Chondrocyte (in vitro differentiated cells): ENCODE data around the gene OSBPL3. TPM values are rescaled to one million over a fixed set of nuclear protein-coding genes. Genes with fewer than 3 reads are reported as not detected.
"Not testable (repeated sequence)": the region's sequence is repeated elsewhere in the genome, so short reads cannot be mapped to it uniquely, and the experiment has no call there.

Experiments used
- DNase-seq: peaks from one replicate; pipeline ENCODE4 v3.0.0; 2021; ENCODE audit warnings: mixed read lengths, low spot score
- H3K27ac Mint-ChIP-seq: one replicate; pipeline ENCODE4 v1.8.0; 2021; ENCODE audit warnings: mild to moderate bottlenecking, moderate library complexity, mixed read lengths; ENCODE audit not compliant: unreplicated experiment
- H3K27me3 Mint-ChIP-seq: 2 replicates; pipeline ENCODE4 v1.8.0; 2021; ENCODE audit warnings: low read depth, mixed read lengths
- H3K36me3 Mint-ChIP-seq: 2 replicates; pipeline ENCODE4 v1.8.0; 2021; ENCODE audit warnings: low read depth, mixed read lengths
- H3K4me1 Mint-ChIP-seq: 2 replicates; pipeline ENCODE4 v1.8.0; 2021; ENCODE audit warnings: low read depth, mild to moderate bottlenecking, mixed read lengths
- H3K4me3 Mint-ChIP-seq: one replicate; pipeline ENCODE4 v1.8.0; 2021; ENCODE audit warnings: mild to moderate bottlenecking, moderate library complexity, mixed read lengths; ENCODE audit not compliant: unreplicated experiment
- H3K9me3 Mint-ChIP-seq: 2 replicates; pipeline ENCODE4 v1.8.0; 2021; ENCODE audit warnings: low read depth, mixed read lengths
- total RNA-seq: library from RNA; stranded (reverse); gene quantifications from 3 replicates; pipeline ENCODE4 v1.2.1, GENCODE V29; 2021
- TF ChIP-seq, protein P1 (sequence below): fragments of 200-600 bp; sonication (generic); IDR thresholded peaks from 2 replicates; pipeline ENCODE4 v1.5.0; 2021; ENCODE audit warnings: antibody characterized with exemption, mild to moderate bottlenecking, moderate library complexity

Gene OSBPL3
- total RNA-seq, 1 donor from 2014 or later, result 5.7 TPM

- Mint-ChIP-seq H3K36me3 (peaks cover 3% of the 10 kb centered on the region), H3K27ac (no peak overlapping the region), H3K9me3 (no peaks in the 10 kb centered on the region), H3K27me3 (no peaks in the 10 kb centered on the region), H3K4me1 (peaks cover 10% of the 10 kb centered on the region), H3K4me3 (no peak overlapping the region)
- TF ChIP-seq, protein P1, sequence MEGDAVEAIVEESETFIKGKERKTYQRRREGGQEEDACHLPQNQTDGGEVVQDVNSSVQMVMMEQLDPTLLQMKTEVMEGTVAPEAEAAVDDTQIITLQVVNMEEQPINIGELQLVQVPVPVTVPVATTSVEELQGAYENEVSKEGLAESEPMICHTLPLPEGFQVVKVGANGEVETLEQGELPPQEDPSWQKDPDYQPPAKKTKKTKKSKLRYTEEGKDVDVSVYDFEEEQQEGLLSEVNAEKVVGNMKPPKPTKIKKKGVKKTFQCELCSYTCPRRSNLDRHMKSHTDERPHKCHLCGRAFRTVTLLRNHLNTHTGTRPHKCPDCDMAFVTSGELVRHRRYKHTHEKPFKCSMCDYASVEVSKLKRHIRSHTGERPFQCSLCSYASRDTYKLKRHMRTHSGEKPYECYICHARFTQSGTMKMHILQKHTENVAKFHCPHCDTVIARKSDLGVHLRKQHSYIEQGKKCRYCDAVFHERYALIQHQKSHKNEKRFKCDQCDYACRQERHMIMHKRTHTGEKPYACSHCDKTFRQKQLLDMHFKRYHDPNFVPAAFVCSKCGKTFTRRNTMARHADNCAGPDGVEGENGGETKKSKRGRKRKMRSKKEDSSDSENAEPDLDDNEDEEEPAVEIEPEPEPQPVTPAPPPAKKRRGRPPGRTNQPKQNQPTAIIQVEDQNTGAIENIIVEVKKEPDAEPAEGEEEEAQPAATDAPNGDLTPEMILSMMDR, result no peak
- no peak for DNase-seq
These were observed 182.7 kb downstream of the OSBPL3 start for GRCh38 chr7:24797270-24797669.

DNA sequence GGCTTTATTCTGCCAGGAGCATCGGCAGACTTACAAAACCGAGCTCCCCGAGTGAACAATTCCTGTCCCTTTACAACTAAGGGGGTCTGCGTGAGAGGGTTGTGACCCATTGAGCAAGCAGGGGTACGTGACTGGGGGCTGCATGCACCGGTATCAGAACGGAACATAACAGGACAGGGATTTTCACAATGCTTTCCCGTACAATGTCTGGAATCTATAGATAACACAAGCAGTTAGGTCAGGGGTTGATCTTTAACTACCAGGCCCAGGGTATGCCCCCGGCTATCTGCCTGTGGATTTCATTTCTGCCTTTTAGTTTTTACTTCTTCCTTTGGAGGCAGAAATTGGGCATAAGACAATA is 184.6 kb downstream of the OSBPL3 start:
- H3K4me3 Mint-ChIP-seq, result no peak overlapping the region
- TF ChIP-seq, protein P1, result no peak
- H3K36me3 Mint-ChIP-seq, result no peaks in the 10 kb centered on the region
- H3K27me3 Mint-ChIP-seq, result no peaks in the 10 kb centered on the region
- H3K4me1 Mint-ChIP-seq, result peaks cover 10% of the 10 kb centered on the region
- H3K27ac Mint-ChIP-seq, result no peak overlapping the region
- no peak for DNase-seq
- no peaks in the 10 kb centered on the region for H3K9me3 Mint-ChIP-seq

- not testable (repeated sequence) for H3K9me3 Mint-ChIP-seq, H3K36me3 Mint-ChIP-seq, H3K4me1 Mint-ChIP-seq, H3K4me3 Mint-ChIP-seq, H3K27ac Mint-ChIP-seq, DNase-seq, H3K27me3 Mint-ChIP-seq
These were observed 185.1 kb downstream of the OSBPL3 start for GRCh38 chr7:24794751-24795406.

DNA sequence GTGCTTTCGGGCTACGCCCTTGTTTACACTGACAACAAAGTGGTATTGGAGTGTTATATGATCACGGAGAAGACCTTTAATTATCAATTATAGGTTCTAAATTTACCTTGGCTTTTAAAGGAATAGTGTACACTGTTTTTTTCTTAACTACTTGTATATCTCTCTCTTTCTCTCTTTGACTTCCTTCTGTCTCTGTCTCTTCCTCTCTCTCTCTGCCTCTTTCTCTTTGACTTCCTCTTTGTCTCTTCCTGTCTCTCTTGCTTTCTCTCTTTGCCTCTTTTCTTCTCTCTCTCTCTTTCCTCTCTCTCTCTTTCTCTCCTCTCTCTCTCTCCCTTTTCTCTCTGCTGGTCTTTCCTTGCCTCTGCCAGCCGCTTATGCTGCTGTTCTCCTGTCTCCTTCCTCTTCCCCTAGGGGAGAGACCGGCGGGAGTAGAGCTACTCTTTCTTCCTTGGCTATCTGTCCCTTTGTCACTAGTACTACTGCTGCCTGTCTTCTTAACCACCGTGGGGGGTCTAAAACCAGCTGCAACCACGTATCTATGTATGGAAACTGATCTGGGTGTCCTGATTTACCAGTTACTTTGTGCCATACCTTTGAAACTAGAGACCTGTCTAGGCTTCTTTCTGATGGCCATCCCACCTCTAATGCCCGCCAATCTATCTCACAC is 185.9 kb downstream of the OSBPL3 start:
- Mint-ChIP-seq H3K4me3 (no peak overlapping the region), H3K27me3 (no peaks in the 10 kb centered on the region), H3K27ac (no peak overlapping the region), H3K4me1 (peaks cover 4% of the 10 kb centered on the region), H3K36me3 (no peaks in the 10 kb centered on the region), H3K9me3 (peaks cover 3% of the 10 kb centered on the region)
- DNase-seq, result no peak
- TF ChIP-seq, protein P1, result no peak

GRCh38 chr7:24788961-24789576 is 190.9 kb downstream of the OSBPL3 start:
- H3K9me3 Mint-ChIP-seq, result peaks cover 6% of the 10 kb centered on the region
- H3K36me3 Mint-ChIP-seq, result no peaks in the 10 kb centered on the region
- peaks cover 12% of the 10 kb centered on the region for H3K4me1 Mint-ChIP-seq
- no peak overlapping the region for H3K27ac Mint-ChIP-seq
- DNase-seq, result no peak
- no peak overlapping the region for H3K4me3 Mint-ChIP-seq
- TF ChIP-seq, protein P1, result no peak
- no peaks in the 10 kb centered on the region for H3K27me3 Mint-ChIP-seq
